B cell (primary cell): ENCODE results near the gene CDX1.

Source experiments
- EZH2 ChIP-seq: IDR thresholded peaks from 2 replicates; pipeline ENCODE4 v1.6.1; 2012; ENCODE audit warnings: borderline replicate concordance, low read depth, mild to moderate bottlenecking, moderate library complexity, low read length; ENCODE audit not compliant: insufficient read depth, poor library complexity, severe bottlenecking
- TF ChIP-seq, protein P1 (sequence below): fragments of 200-600 bp; IDR thresholded peaks from one replicate; pipeline ENCODE4 v1.8.0; 2022; ENCODE audit warnings: antibody characterized with exemption, mild to moderate bottlenecking

GRCh38 chr5:150164211-150164980 is 2.2 kb upstream of the CDX1 start:
- TF ChIP-seq, protein P1, sequence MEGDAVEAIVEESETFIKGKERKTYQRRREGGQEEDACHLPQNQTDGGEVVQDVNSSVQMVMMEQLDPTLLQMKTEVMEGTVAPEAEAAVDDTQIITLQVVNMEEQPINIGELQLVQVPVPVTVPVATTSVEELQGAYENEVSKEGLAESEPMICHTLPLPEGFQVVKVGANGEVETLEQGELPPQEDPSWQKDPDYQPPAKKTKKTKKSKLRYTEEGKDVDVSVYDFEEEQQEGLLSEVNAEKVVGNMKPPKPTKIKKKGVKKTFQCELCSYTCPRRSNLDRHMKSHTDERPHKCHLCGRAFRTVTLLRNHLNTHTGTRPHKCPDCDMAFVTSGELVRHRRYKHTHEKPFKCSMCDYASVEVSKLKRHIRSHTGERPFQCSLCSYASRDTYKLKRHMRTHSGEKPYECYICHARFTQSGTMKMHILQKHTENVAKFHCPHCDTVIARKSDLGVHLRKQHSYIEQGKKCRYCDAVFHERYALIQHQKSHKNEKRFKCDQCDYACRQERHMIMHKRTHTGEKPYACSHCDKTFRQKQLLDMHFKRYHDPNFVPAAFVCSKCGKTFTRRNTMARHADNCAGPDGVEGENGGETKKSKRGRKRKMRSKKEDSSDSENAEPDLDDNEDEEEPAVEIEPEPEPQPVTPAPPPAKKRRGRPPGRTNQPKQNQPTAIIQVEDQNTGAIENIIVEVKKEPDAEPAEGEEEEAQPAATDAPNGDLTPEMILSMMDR = no peak
- TF ChIP-seq EZH2 = no peak
